GM13976 (cell line): Measurements from ENCODE around the gene CENPC.
A peak's percentile ranks its signal among the peaks of the same experiment; 100 is the strongest.

ENCODE experiments used
- DNase-seq: peaks from one replicate; pipeline ENCODE4 v3.0.0; 2012; ENCODE audit warnings: low spot score
- CTCF ChIP-seq: IDR thresholded peaks from 2 replicates; pipeline ENCODE4 v1.5.1; 2012; ENCODE audit warnings: borderline replicate concordance, mild to moderate bottlenecking; ENCODE audit not compliant: insufficient read depth; ENCODE audit errors: extremely low read depth, missing control alignments, control extremely low read depth
- in situ Hi-C: fragments of 300-500 bp; cut with MboI; formaldehyde crosslinking; loops from one replicate; pipeline ENCODE4 v1.12.0; 2022; ENCODE audit warnings: low sequenced_read_pairs, mixed read lengths, inconsistent platforms; ENCODE audit not compliant: unreplicated experiment

CENPC gene

GRCh38 chr4:67571975-67572374 lies 26.7 kb upstream of the CENPC start:
- no peak for TF ChIP-seq CTCF
- in situ Hi-C loops = no loop called here
- DNase-seq = no peak

DNA sequence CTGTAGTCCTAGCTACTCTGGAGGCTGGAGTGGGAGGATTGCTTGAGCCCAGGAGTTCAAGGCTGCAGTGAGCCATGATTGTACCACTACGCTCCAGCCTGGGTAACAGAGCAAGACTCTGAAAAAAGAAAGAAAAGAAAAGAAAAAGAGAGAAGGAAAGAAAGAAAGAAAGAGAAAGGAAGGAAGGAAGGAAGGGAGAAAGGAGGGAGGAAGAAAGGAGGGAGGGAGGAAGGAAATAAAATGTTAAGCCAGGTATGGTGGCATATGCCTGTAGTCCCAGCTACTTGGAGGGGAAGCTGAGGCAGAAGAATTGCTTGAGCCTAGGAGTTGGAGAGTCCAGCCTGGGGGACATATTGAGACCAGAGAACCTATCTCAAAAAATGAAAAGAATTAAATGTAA lies 25.2 kb upstream of the CENPC start:
- DNase-seq = no peak
- TF ChIP-seq CTCF = no peak
- in situ Hi-C loops = no loop called here

DNA sequence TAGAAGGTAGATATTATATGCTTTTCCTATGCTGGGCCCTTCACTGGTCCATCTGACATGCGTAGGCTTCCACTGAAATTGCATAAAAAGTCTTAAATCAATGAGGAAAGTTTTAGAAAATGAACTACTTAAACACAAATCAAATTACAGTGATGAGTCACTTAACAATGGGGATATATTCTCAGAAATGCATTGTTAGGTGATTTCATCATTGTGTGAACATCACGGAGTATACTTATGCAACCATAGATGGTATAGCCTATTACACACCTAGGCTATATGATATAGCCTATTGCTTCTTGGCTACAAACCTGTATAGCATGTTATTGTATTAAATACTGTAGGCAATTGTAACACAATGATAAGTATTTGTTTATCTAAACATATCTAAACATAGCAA lies 23.5 kb upstream of the CENPC start:
- in situ Hi-C loops = no loop called here
- TF ChIP-seq CTCF = no peak
- no peak for DNase-seq

GRCh38 chr4:67566335-67566734 lies 21.0 kb upstream of the CENPC start:
- in situ Hi-C loops = no loop called here
- no peak for TF ChIP-seq CTCF
- DNase-seq = no peak

DNA sequence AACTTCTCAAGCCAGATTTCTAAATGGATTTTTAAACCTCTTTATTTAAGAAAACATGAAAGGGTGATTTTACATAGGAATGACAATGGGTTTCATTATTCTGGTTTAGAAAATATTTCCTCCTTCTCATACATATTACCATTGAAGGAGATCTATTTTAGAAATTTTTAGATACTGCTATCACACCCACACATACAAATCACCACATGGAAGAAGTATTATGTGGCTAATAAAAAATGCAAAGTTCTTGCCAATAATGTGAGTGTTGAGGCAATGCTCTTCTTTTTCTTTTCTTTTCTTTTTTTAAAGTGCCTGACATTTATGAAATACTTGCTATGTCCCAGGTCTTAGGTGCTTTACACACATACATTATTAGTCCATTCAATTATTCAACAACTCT lies 20.0 kb upstream of the CENPC start:
- in situ Hi-C loops = no loop called here
- no peak for DNase-seq
- no peak for TF ChIP-seq CTCF

DNA sequence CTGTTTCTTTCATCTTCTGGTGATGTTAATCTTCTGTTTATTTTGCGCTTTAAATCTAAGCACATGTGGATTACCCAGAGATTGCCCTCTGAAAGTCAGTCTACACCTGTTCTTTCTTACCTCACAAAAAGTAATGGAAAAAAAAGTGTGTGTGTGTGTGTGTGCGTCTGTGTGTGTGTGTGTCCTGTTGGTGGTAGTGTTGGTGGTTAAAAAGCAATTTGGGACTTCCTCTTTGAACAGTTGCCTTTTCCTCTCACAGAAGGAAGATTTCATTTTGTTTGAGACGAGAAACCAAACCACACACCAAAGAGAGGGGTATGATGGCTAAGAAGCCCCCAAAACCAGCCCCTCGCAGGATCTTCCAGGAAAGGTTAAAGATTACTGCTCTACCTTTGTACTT lies 13.2 kb upstream of the CENPC start, which contains the start of gene STAP1:
Gene STAP1, plus strand, starts transcription at position 235 of the 400 bp plus-strand sequence. Its CDS starts 83 bp downstream, at position 318.
- no peak for DNase-seq

More for the DNA sequence above, 13.2 kb upstream of the CENPC start, which contains the start of gene STAP1:
- peak; percentile 8 for TF ChIP-seq CTCF
- in situ Hi-C loops = no loop called here
